Fibroblast of skin of abdomen (primary cell): ENCODE data around the gene ZFHX3.

Experiments
- DNase-seq: peaks from one replicate; pipeline ENCODE4 v3.0.0-alpha.2; 2013

The ZFHX3 gene

DNA sequence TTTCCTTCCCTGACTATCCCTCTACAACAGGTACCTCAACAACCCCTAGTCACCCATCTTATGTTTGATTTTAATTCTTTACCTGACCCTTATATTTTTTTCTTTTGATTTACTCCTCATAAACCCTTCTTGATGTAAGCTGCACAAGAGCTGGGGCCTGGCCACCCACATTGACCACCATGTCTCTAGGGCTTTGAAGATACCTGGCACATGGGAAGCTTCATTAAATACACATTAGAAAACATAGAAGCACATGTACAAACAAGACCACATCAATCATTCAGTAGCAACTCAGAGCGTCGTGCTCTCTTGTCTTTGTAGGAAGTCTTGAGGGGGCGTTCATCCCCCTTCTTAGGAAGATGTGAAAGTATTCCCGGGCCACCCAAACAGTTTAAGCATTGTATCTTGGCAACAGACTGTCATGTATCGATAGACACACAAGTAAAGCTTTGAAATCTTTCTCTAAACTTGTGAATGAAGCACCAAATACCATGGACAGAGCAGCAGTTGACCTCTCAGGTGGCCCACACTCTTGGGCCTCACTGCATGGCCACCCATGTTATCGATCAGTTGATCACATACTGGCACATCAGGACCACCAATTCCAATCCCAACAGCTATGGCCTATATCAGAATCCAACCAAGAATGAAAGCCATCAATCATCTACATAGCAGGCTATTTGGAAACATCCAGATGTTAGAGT, 183.6 kb downstream of the ZFHX3 start:
- no peak for DNase-seq

DNA sequence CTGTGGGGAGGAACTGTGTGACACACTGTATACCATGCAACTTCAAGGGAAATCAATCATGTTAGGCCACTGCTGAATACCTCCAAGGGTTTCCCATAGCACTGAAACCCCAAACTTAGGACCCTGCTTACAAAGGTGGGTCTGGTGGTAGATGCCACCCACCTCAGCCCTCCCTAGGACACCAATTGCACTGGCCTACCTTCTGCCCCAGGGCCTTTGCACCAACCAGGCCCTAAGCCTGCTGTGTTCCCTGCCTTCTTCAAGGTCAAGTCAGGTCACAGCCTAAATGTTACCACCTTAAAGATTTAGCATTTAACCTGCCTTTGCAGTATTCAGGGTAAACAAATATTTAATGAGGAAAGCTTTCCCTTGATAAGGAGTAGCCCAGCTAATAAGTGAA, 185.8 kb downstream of the ZFHX3 start:
- no peak for DNase-seq

DNA sequence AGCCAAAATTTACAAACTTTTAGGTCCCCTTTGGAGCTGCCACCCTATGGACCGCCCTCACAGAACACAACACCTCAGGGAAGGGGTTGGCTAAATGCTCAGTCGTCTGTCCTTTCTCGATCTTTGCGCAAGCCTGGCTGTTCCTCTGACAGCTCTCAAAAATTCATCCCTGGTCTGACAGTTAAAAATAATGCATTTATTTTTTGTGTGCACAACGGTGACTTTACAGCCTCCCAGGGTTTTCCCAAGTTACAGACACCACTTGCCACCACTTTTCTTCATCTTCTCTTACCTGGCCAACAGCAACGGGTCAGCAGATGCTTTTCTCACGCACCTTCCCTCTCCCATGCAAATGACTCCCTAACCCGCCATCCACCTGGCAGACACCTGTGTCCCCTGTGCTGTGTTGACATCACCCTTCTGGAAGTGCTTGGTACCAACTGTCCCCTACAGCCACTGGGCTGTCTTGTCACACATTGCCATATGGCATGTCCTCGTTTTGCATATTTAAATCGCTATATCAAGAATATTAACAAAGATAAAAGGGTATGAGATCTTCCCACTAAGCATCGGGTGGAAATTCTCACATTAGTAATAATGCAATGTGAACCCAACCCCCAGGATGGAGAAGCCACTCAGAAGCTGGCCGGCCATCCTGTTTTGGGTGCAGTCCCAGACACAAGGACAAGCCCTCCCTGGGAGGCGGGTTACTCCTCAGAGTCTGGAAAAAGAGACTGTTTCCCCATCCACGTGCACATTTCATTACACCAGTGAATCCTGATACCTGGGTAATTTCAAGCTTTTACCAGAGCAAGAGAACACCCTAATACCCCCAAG, 187.0 kb downstream of the ZFHX3 start:
- no peak for DNase-seq

DNA sequence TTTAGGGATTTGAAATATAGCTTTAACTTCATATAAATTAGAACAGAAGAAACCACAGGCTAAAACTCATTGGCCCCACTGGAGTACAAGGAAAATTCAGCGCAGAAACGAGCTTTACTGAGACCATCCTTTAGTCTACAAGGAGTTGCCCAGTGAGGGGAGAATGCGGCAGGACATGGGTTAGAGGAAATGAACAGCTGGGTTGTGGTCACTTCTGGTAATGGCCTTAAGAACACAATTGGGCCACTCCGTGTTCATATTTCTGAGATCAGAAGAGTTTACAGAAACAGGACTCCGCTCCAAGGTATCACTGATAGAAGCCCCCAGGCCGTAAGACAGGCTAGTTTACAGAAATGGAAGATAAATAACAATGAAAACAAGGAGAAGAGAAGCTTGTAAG, 188.3 kb downstream of the ZFHX3 start:
- no peak for DNase-seq

DNA sequence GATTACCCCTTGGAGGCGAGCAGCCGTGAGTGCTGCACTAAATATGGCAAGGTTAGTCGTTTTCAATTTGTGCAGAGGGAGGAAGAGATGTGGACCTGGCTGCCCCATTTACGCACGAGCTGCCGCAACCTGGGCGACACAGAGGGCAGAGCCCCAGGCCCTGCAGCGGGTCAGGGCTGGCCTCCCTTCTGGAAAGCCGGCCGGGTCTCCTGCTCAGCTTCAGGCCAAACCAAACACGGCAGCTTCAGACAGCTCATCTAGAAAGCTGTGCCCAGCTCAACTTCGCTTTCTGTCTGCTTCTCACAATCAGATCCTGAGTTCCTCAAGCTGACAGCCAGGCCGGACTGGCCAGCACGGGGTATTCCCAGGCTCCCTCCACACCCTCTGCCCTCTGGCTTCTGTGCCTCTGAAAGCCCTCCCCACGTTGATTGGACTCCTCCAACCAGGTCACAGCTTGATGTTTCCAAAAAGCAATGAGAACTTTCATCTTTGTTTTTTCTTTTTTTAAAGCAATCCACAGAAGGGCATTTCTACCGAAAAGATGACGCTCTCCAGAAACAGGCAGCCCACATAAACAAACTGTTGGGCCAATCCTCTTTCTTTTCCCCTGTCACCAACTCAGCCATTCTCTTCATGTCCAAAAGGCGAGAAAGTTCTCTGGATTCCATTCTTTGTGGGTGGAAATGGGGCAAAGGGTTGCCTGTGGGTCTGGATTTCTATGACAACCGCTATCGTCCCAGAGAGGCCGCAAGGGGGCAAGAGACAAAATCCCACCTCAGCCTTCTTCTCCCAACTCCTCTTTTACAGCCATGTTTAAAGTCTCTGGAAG, 189.0 kb downstream of the ZFHX3 start:
- no peak for DNase-seq

DNA sequence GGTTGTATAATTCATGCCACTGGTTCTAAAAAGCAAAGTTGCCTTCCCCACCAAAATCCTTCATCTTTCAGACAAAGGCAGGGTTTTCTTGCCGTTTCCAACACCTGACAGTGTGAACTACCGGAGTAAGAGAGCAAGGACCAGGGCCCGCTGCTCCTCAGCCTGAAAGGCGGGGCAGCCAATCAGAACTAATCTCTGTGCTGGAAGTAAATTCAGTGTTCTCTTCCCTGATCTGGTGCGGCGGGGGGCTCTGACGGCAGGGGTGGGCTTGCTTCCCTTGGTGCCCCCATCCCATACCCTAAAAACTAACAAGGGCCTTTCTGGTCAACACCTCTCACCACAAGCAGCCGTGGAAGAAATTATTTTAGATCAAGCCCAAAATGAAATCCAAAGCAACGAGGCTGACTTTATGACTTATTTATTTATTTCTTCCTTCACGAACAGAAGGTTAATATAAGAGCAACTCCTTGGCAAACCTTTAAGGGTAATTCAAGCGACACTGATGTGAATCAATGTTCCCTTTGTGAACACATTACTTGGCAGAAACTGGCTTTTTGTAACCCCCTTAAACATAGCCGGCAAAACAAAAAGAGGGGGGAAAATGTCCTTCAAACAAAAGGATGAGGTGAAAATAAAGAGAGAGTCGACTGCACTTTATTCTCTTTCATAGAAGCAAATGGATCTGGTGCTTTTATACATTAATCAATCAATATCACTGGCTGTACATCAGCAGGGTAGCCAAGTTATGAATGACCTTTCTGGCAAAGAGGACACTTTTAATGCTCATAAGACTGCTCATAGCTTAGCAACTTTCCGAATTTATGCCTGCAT, 189.9 kb downstream of the ZFHX3 start:
- no peak for DNase-seq

DNA sequence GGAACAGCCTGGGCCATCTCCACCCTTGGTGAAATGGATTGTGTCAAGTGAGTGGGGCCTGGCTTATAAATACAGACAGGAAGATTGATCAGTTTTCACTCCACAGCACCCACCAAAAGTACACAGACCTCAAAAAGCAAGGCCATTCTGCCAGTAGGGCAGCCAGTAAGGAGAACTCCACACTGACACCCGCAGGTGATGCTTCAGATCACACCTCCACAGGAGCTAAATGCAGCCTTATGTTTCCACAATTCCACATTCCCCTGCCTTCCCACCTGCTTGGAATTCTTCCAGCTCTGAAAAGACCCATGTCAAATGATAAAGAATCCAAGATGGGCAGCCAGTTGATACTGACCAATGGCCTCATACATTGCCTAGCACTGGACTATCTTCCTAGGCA, 191.1 kb downstream of the ZFHX3 start:
- DNase-seq, result no peak

DNA sequence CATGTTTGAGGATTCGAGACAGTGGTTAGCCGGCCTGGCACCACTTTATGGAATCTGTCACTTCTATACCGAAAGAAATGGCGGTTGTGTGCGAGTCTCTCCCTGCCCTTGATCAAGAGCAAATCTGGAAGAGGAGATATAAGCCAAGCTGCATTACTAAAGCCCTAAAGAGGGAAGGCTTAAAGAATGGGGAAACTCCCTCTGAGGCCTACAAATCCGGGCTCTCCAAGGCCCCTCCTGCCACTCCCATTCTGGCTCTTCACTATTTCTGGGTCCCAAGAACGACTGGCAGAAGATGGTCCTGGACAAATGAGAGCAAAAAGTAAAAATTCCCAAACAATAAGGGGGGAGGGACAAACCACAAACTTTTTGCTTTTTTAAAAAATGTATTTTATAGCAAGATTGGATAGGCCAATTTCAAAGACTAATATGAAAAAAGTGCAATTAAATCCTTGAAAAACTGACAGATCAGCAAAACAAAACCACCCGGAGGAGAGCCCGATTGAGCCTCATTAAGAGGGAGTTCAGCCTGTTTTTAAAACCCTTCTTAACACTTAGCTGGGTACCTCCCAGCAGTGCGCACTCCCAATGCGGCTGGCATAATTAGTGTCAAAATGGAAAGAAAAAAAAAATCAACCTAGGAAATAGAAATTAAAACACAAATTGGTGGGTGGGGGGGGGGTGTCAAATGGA, 193.5 kb downstream of the ZFHX3 start:
- no peak for DNase-seq

DNA sequence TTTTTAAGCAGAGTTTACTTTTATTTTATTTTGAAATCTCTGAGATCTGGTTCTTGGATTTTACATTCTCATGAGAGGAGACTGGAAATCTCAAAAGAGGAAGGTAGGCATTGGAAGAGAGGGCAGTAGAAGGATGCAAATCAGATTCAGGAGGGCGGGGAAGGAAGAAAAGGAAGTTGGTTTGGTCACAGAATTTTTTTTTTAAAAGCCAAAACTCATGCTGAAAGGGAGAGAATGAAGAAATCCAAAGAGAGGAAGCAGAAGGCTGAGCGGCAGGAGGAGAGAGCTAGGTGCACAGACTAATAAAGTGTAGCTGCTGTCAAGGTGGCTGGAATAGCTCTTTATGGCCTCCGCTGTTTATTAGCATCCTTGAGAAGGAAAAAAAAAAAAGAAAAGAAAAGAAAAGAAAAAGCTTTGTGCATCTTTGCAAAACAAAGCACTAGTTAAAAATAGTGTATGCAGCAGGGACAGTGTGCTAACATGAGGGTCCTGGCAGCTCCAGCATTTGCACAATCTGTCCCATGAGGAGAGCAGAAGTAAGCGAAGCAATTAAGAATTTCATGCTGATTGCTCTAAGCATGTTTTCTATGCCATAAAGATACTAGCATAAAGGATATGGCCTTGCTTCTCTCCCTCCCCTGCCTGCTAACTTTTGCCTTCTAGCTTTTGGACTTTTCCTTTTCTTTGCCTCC, 194.2 kb downstream of the ZFHX3 start:
- no peak for DNase-seq

DNA sequence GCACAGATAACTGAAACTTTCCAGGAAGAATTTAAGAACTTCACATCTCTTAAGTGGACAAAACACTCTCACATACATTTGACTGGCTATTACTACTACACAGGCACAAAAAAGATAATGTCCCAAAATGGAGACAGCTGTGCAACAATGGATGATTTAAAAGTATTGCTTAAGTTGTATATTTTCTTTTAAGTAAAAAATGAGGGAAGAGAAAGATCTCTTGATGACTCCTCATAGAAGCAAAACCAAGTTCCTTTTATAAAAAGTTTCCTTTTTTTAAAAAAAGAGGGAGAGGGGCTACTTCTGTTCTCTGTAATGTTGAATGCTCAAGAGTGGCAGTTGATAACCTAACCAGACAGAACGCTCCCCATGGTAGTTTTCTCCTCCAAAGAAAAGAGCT, 195.5 kb downstream of the ZFHX3 start:
- no peak for DNase-seq

DNA sequence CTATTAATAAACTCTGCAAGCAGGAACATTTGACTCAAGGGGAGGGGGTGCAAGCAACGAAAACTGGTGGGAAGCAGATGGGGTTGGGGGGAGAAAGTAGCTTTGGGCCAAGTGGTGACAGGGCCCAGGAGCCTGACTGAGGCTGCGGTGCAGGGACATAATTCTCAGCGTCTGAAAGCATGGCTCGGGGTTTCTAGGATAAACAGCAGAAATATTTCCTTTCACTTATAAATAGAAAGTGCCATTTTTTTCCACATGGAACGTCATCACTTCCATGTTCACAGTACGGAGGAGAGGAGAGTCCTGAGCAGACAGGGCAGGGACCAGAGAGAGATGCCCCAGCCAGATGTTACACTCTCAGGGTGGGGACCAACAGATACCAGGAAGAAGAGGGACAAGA, 197.1 kb downstream of the ZFHX3 start:
- peak; percentile 59 for DNase-seq

DNA sequence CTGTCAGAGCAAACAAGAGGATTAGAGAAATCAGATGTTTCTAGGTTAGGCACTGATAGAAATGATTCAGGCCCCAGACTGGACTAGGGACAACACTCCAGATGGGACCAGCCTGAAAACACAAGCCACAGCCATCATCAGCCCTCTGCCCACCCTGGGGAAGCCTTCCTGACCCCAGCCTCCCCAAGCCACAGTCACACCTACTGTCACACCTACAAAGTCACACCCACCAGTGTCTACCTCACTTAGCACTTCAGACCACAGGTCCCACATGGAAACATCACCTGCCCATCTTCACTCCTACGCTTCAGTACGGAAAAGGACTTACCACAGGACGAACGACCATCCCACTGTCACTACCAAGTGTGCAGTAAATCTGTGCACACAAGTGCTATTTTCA, 197.9 kb downstream of the ZFHX3 start:
- no peak for DNase-seq

DNA sequence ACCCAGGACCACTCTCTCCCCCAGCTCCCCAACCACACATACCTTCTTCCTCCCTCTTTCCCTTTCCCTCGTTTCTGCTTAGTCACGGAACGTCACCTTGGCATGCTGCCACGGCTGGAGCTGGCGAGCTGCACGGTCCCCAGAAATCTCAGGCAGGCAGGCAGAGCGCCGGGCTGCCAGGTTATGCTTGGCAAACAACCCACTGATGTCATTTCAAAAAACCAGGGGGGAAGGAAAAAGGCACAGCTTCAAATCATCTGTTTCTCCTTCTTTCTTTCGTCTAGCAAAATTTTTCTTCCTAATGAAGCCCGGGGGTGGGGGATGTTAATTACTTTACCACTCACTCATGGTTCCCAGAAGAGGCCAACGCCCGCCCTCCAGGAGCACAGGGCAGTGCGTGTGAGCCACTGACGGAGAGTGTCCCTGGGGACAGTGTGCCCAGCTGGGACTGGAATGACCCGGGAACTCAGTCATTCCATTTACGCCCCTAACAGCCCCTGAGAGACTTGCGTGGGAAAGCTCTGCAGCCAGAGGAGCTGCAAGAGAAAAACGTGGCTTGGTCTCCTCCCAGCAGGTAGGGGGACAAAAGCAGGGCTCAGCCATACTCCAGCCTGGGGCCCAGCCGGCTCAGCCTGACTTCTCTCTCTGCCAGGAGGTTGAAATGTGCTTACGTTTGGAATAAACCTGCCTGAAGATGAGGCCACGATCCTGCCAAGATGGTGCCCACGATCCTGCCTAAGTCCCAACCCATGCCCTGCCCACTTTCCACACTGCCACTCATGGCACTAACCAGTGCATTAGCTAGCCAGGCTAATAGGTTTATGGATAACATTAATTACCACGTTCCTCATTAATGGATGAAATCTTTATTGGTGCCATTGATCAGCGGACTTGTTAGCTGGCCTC, 198.9 kb downstream of the ZFHX3 start:
- peak; percentile 89 for DNase-seq

DNA sequence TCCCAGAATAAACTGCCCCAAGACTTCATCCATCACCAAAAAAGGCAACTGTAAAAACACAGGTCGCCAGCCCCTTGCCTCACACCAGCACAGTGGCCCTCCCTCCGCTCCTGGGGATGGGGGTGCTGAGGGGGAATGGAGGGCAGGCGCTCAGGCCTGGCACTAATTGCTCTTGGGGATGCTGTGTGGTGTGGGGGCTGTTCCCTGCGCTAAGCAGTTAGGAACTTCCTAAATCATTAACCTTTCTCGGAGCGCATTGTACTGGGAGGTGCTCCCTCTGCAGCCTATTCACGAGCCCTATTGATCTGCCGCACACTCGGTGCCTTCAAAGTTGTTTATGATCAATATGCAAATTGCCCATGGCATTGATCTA, 199.9 kb downstream of the ZFHX3 start:
- DNase-seq, result no peak

DNA sequence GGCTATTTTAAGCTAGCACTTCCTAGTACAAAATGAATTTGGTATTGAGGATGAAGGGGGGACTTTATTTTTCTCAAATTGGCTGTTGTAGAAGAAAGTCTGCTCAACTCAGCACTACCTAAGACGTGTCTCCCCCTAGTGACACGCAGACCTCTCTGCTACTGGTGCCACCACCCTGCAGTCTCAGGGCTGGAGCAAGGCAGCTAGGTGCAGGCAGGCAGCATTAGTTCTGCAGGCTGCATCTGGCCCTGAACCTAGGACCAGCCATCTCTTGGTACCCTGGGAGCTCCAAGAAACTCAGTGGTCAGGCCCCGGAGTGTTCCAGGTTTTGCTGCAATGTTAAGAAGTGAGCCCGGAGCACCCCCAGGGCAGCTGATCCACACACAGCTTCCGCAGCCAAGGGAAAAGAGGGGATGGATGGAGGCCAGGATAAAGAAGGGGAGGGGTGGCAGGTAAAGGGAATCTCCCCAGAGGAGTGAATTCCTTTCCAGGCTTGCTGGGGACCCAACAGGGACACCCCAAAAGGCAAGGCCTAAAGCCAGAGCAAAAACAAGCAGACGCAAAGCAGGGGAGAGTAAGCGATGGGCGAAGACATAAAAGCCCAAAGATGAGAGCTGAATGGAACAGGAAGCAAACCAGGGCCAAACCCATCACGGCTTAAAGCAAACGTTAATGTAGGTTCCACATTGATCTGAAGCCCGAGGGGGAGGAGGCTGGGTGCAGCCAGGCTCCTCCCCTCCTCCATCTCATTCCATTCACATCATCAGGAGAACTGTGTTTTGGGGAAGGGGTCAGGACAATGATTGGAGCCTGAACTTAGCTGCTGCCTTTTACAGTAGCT, 200.5 kb downstream of the ZFHX3 start:
- peak; percentile 39 for DNase-seq

DNA sequence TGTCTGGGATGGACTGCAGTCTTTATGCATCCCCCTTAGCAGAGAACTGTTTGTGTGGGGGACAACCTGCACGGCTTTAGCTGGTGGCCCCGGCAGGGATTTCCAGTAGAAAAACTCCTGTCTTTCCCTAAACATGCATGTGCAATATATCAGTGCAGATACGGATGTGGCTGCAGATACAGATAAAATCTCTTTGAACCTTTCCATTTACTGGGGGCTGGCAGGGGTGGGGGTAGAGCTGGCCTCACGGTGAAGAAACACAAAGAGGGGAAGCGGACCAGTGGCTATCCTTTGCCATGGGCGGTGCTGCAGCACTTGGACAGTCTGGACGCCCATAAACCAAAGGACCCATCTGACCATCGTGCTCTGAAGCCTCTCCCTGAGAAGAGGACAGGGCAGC, 201.3 kb downstream of the ZFHX3 start:
- no peak for DNase-seq

DNA sequence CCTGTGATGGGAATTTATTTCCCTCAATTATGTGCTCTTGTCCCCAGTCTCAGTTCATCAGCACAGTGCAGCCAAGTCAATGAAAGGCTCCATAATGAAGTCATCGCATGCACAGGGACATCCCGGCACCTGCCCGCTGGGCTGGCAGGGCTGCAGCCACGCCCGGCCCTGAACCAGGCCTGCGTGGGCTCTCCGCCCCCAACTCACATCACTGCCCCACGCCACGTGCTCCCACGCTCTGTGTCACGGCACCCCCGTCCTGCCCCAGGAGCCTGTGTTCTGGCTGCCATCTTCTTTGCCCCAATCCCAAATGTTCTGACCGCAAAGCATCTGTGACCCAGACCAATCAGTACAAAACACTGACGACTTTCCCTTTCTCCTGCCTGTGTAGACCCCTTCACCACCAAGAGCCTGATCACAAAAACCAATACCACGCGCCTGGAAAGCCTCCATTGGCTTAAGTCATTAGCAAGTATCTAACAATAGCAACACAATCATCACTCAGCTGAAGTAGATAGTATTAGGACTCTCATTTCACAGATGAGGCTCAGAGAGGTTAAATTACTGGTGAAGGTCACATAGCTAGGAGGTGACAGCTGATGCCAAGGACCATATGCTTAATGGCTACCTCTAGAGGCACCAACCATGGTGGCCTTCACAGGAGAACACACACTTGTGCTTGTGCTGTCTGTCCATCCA, 202.5 kb downstream of the ZFHX3 start:
- no peak for DNase-seq

DNA sequence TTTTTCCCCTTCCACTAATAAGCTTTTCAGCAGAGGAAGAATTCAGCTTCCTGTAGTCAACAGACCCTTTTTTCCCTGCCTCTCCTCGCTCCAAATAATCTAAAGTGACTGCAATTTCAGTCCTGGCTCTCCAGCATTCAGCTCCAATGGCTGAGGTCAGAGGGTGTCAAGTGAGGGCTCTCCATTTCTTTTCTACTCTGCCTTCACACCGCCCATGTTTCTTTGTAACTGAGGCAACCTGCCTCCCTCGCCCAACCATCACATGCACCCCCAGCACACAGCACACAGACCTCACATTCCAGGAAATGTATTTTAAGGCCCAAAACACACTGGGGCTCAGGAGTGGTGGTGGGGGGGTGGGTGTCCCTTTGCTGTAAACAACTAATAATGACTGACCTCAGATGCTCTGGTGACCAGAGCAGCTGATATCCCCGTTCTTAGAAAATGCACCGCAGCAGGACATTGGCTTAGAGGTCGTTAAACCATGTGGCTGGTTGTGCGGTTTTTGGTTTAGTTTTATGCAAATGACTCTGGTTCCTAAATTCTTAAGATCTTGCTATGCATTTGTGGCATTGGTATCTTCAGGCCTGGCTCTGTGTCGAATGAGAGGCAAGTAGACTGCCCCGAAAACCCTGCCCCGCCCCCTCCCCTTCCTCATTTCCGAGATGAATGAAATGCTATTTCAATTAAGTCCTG, 203.6 kb downstream of the ZFHX3 start:
- no peak for DNase-seq
